HepG2 (cell line): ENCODE results near the gene HDAC10. TPM values are rescaled to one million over a fixed set of nuclear protein-coding genes. Genes with fewer than 3 reads are reported as not detected.

Experiments
- CSRNP1 ChIP-seq: sonication (generic); formaldehyde crosslinking; IDR thresholded peaks from 2 replicates; pipeline ENCODE4 v1.8.1; 2023; ENCODE audit warnings: mild to moderate bottlenecking, missing genetic modification reagents
- ETV6 ChIP-seq: sonication (generic); formaldehyde crosslinking; conservative IDR thresholded peaks from 2 replicates; pipeline ENCODE4 v1.4.0; 2020; ENCODE audit warnings: missing genetic modification reagents
- HBP1 ChIP-seq: IDR thresholded peaks from 2 replicates; pipeline ENCODE4 v1.6.1; 2016; ENCODE audit warnings: low read depth, control low read depth
- MAX ChIP-seq: IDR thresholded peaks from 2 replicates; pipeline ENCODE4 v1.6.1; 2012; ENCODE audit warnings: inconsistent platforms
- MTA1 ChIP-seq: sonication (generic); formaldehyde crosslinking; IDR thresholded peaks from 2 replicates; pipeline ENCODE4 v1.4.0; 2020; ENCODE audit warnings: missing genetic modification reagents, mild to moderate bottlenecking, borderline replicate concordance
- NFKB2 ChIP-seq: sonication (generic); formaldehyde crosslinking; IDR thresholded peaks from 2 replicates; pipeline ENCODE4 v1.4.0; 2020; ENCODE audit warnings: missing genetic modification reagents, borderline replicate concordance
- POLR2G ChIP-seq: fragments of 200-400 bp; formaldehyde crosslinking; IDR thresholded peaks from 2 replicates; pipeline ENCODE4 v1.6.1; 2018; ENCODE audit warnings: mild to moderate bottlenecking, low read depth, low read length, moderate library complexity
- RFXANK ChIP-seq: IDR thresholded peaks from 2 replicates; pipeline ENCODE4 v1.6.1; 2016
- SIX4 ChIP-seq: sonication (generic); formaldehyde crosslinking; IDR thresholded peaks from 2 replicates; pipeline ENCODE4 v1.4.0; 2020; ENCODE audit warnings: missing genetic modification reagents
- TRAFD1 ChIP-seq: sonication (generic); formaldehyde crosslinking; IDR thresholded peaks from 2 replicates; pipeline ENCODE4 v1.5.1; 2020; ENCODE audit warnings: missing genetic modification reagents, mild to moderate bottlenecking, borderline replicate concordance
- TRIM22 ChIP-seq: fragments of 450-650 bp; IDR thresholded peaks from 2 replicates; pipeline ENCODE4 v1.6.1; 2017
- ZBTB26 ChIP-seq: IDR thresholded peaks from 2 replicates; pipeline ENCODE4 v1.6.1; 2016; ENCODE audit warnings: missing compliant biosample characterization, missing genetic modification reagents, borderline replicate concordance
- ZBTB46 ChIP-seq: sonication (generic); formaldehyde crosslinking; IDR thresholded peaks from 2 replicates; pipeline ENCODE4 v1.4.0; 2020; ENCODE audit warnings: mild to moderate bottlenecking, missing genetic modification reagents, borderline replicate concordance
- ZBTB7A ChIP-seq: sonication (generic); formaldehyde crosslinking; IDR thresholded peaks from 2 replicates; pipeline ENCODE4 v1.8.0; 2022; ENCODE audit warnings: mild to moderate bottlenecking, missing genetic modification reagents
- ZEB1 ChIP-seq: IDR thresholded peaks from 2 replicates; pipeline ENCODE4 v1.6.1; 2012; ENCODE audit warnings: mild to moderate bottlenecking, low read depth, inconsistent platforms; ENCODE audit not compliant: insufficient replicate concordance
- ZNF10 ChIP-seq: sonication (generic); formaldehyde crosslinking; IDR thresholded peaks from 2 replicates; pipeline ENCODE4 v1.4.0; 2020; ENCODE audit warnings: mild to moderate bottlenecking, low read depth, missing genetic modification reagents, borderline replicate concordance
- ZNF138 ChIP-seq: sonication (generic); formaldehyde crosslinking; IDR thresholded peaks from 2 replicates; pipeline ENCODE4 v1.5.0; 2020; ENCODE audit warnings: mild to moderate bottlenecking, low read depth, missing genetic modification reagents
- ZNF225 ChIP-seq: sonication (generic); formaldehyde crosslinking; IDR thresholded peaks from 2 replicates; pipeline ENCODE4 v1.4.0; 2020; ENCODE audit warnings: mild to moderate bottlenecking, missing genetic modification reagents
- ZNF678 ChIP-seq: sonication (generic); formaldehyde crosslinking; IDR thresholded peaks from 2 replicates; pipeline ENCODE4 v1.4.0; 2020; ENCODE audit warnings: mild to moderate bottlenecking, missing genetic modification reagents
- ZNF879 ChIP-seq: sonication (generic); formaldehyde crosslinking; IDR thresholded peaks from 2 replicates; pipeline ENCODE4 v1.8.1; 2023; ENCODE audit warnings: missing genetic modification reagents
- polyA plus RNA-seq, 8 experiments: library from polyadenylated mRNA; depleted of rRNA in 3 of 8; stranded (reverse) in 7 of 8; unstranded in 1 of 8; fragments of >200 nt; fragmentation: Illumina TruSeq in 4 of 8; extraction: Trizol in 4 of 8; gene quantifications; 2 replicates each; pipeline versions ENCODE4 v1.2.1 to v1.2.3, GENCODE V29; 2011 to 2016; ENCODE audit warnings: low read depth in 4 of 8, missing spikeins in 1 of 8, mixed read lengths in 1 of 8; ENCODE audit not compliant: insufficient read depth in 1 of 8
- total RNA-seq, 5 experiments: library from RNA; depleted of rRNA; stranded (reverse); fragments of >200 nt; fragmentation: Illumina TruSeq; extraction: Trizol; gene quantifications; 2 replicates each; pipeline ENCODE4 v1.2.3, GENCODE V29; 2016; ENCODE audit warnings: low read depth in 1 of 5

The HDAC10 gene
- total and polyA plus RNA-seq, 2 of the 13 experiments (the other 11 are each of a cell fraction or from before 2014, with no cell fraction given): 13.9 to 14.9 TPM

- TF ChIP-seq ZBTB46 (CRISPR knock-in tag) (no peak), ZNF879 (CRISPR knock-in tag) (no peak), HBP1 (CRISPR knock-in tag) (peak; percentile 96; the same call in 1 of the 2 replicates), CSRNP1 (CRISPR knock-in tag) (no peak), ZNF138 (CRISPR knock-in tag) (no peak), TRIM22 (no peak), RFXANK (CRISPR knock-in tag) (no peak), ETV6 (CRISPR knock-in tag) (peak; percentile 82), ZNF225 (CRISPR knock-in tag) (peak; percentile 82; the same call in 1 of the 2 replicates), MTA1 (CRISPR knock-in tag) (peak; percentile 26; the same call in 1 of the 2 replicates), NFKB2 (CRISPR knock-in tag) (peak; percentile 96), ZBTB7A (no peak), TRAFD1 (CRISPR knock-in tag) (no peak), ZEB1 (no peak), ZNF10 (CRISPR knock-in tag) (no peak), SIX4 (CRISPR knock-in tag) (peak; percentile 50; the same call in 1 of the 2 replicates), POLR2G (no peak), MAX (peak; percentile 36; the same call in 1 of the 2 replicates), ZNF678 (CRISPR knock-in tag) (no peak), ZBTB26 (CRISPR knock-in tag) (peak; percentile 94)
Observed at GRCh38 chr22:50270666-50271394, 19.8 kb upstream of the HDAC10 start (continued).
